ENCODE results near the gene CYP4F11.
"Not testable (repeated sequence)": the region's sequence is repeated elsewhere in the genome, so short reads cannot be mapped to it uniquely, and the experiment has no call there.

The CYP4F11 gene

GRCh38 chr19:15874821-15875474 lies 59.4 kb downstream of the CYP4F11 start:
- DNase-seq (ENCODE audit: low read depth) = no peak

DNA sequence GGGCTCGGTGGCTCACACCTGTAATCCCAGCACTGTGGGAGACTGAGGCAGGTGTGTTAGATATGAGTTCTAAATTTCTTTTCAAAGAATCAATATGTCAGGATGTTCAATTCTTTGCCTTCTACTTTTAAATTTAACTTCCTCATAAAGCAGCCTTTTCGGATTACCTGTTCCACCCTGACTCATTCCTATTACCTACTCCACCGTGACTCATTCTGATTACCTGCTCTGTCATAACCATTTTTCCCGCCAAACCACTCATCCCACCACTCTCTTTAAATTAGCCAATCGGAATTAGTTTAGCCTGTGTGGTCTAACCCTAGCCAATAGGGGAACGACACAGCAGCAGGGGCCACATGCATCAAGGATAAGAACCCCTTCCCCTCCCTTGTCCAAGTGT lies 60.6 kb downstream of the CYP4F11 start:
- not testable (repeated sequence) for DNase-seq (ENCODE audit: low read depth)

- DNase-seq (ENCODE audit: low read depth) = no peak
These were observed 62.8 kb downstream of the CYP4F11 start for GRCh38 chr19:15871570-15871969.

GRCh38 chr19:15869873-15870272 lies 64.5 kb downstream of the CYP4F11 start:
- no peak for DNase-seq (ENCODE audit: low read depth)

GRCh38 chr19:15869109-15869555 lies 65.2 kb downstream of the CYP4F11 start:
- DNase-seq (ENCODE audit: low read depth) = peak; percentile 12

DNA sequence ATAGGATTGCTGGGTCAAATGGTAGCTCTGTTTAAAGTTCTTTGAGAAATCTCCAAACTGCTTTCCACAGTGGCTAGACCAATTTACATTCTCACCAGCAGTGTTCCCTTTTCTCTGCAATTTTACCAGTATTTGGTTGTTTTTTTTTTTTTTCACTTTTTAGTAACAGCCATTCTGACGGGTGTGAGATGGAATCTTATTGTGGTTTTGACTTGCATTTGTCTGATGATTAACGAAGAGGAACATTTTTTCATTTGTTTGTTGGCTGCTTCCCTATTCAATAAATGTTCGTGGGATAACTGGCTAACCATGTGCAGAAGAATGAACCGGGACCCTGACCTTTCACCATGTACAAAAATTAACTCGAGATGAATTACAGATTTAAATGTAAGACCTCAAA lies 67.7 kb downstream of the CYP4F11 start:
- no peak for DNase-seq (ENCODE audit: low read depth)

DNA sequence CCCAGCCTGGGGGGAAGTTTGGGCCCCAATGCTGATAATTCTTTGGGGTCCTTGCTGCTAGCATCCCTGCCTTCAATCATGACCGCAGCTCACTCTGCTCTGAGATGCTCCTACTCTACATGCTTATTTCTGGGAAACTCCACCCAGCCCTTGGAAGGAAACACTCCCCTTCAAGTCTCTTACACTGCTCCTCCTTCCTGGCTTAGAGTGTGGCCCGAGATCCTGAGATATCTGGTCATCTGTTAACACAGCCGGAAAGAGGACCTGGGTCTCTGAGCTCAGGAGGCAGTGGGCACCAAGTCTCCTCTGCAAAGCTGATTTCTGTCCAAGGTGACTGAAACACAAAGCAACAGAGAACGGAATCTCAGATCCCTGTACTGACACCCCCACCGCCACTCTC lies 69.5 kb downstream of the CYP4F11 start:
- DNase-seq (ENCODE audit: low read depth) = no peak

DNA sequence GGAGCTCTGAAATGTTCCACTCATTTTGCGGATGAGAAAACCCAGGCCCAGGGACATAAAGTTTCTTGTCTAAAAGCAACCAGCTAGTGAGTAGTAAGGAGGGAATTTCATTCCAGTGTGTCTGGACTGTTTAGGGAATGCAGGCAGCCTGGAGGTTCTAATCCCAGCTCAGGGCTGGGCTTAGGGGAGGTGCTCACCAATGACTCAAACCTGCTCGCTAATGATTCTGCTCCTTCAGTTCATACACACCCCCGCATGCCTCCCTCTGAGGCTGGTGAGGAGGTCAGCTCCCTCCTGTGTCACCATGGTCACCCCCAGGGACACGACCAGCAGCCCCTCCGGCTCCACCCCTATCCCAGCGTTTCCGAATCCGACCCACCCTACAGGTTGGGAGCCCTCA lies 71.1 kb downstream of the CYP4F11 start:
- no peak for DNase-seq (ENCODE audit: low read depth)

- DNase-seq (ENCODE audit: low read depth) = no peak
These were observed 71.9 kb downstream of the CYP4F11 start for GRCh38 chr19:15862444-15862843.

Data from EH (cell line).